Measurements from ENCODE around the gene HPS1.

DNA sequence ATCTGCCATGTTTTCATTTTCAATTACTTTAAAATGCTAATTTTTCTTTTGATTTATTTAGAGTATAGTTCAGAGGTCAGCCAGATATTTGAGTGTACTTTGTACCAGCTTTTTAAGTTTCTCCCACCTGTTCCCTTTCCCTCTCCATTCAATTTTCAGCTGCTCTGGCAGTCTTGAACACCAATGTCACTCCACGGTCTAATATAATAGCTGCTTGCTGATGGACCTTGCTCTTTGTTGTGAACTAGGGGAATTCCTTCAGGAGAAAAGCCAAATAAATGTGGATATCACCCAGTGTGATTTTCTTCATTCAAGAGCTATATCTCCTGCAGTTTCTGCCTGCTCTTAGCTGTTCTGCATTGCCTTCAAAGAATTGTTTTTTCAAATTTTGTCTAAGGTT lies 3.9 kb upstream of the HPS1 start:
- TF ChIP-seq, protein P1, sequence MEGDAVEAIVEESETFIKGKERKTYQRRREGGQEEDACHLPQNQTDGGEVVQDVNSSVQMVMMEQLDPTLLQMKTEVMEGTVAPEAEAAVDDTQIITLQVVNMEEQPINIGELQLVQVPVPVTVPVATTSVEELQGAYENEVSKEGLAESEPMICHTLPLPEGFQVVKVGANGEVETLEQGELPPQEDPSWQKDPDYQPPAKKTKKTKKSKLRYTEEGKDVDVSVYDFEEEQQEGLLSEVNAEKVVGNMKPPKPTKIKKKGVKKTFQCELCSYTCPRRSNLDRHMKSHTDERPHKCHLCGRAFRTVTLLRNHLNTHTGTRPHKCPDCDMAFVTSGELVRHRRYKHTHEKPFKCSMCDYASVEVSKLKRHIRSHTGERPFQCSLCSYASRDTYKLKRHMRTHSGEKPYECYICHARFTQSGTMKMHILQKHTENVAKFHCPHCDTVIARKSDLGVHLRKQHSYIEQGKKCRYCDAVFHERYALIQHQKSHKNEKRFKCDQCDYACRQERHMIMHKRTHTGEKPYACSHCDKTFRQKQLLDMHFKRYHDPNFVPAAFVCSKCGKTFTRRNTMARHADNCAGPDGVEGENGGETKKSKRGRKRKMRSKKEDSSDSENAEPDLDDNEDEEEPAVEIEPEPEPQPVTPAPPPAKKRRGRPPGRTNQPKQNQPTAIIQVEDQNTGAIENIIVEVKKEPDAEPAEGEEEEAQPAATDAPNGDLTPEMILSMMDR (IDR thresholded peaks at IDR 0.05), result no peak
- TF ChIP-seq POLR2A (IDR thresholded peaks at IDR 0.05), result no peak
